ENCODE results near the gene ACER2. TPM values are rescaled to one million over a fixed set of nuclear protein-coding genes. Genes with fewer than 3 reads are reported as not detected.

ACER2 gene
- polyA plus RNA-seq, 1 donor (not counting 4 experiments of a cell fraction or from before 2014, with no cell fraction given): 4.2 TPM

DNA sequence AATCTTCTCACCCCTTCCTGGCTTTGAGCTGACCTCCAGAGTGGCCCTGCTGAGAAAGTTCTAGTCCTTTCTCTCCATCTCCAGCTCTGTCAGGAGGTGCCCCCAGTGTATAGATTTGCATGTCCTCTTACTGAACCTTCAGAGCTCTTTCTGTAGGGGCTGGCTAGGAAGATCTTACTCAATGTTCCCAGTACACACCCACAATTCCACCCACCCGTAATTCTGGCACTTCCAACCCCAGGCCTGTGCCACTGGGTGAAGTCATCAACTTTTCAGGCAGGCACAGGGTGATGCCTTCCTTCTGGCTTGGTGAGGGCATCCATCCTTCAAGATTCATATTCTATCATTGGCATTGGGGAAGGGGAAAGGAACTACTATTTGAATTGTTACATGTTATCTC, 75.9 kb downstream of the ACER2 start:
- no peak overlapping the region for H3K4me3 ChIP-seq (ENCODE audit: control insufficient read depth in 2 of 3, extremely low read depth in 1 of 3, insufficient read depth in 2 of 3, low read depth in 1 of 3, low read length in 3 of 3)
- H4K20me1 ChIP-seq (ENCODE audit: control insufficient read depth, extremely low read depth, insufficient read depth, low read length): no peaks in the 10 kb centered on the region
- TF ChIP-seq, protein P1, sequence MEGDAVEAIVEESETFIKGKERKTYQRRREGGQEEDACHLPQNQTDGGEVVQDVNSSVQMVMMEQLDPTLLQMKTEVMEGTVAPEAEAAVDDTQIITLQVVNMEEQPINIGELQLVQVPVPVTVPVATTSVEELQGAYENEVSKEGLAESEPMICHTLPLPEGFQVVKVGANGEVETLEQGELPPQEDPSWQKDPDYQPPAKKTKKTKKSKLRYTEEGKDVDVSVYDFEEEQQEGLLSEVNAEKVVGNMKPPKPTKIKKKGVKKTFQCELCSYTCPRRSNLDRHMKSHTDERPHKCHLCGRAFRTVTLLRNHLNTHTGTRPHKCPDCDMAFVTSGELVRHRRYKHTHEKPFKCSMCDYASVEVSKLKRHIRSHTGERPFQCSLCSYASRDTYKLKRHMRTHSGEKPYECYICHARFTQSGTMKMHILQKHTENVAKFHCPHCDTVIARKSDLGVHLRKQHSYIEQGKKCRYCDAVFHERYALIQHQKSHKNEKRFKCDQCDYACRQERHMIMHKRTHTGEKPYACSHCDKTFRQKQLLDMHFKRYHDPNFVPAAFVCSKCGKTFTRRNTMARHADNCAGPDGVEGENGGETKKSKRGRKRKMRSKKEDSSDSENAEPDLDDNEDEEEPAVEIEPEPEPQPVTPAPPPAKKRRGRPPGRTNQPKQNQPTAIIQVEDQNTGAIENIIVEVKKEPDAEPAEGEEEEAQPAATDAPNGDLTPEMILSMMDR (optimal IDR thresholded peaks at IDR 0.05 in 1 of 3, IDR thresholded peaks at IDR 0.05 in 1 of 3, conservative IDR thresholded peaks at IDR 0.05 in 1 of 3; ENCODE audit: extremely low read depth in 1 of 3, insufficient read depth in 2 of 3, low read length in 3 of 3): no peak
- TF ChIP-seq EZH2 (IDR thresholded peaks at IDR 0.05; ENCODE audit: low read length): no peak
- dilution Hi-C loops (cut with MboI; ENCODE audit: extremely low pct_ligation_motif_present, low sequenced_read_pairs): no loop called here
- no peaks in the 10 kb centered on the region for H3K9me3 ChIP-seq (ENCODE audit: control insufficient read depth, low read depth, low read length)
- no peak overlapping the region for H3K4me2 ChIP-seq (ENCODE audit: control insufficient read depth, extremely low read depth, insufficient read depth, low read depth, low read length)
- H3K9me1 ChIP-seq (ENCODE audit: control insufficient read depth, extremely low read depth, insufficient read depth, low read length): no peaks in the 10 kb centered on the region
- peaks cover 5% of the 10 kb centered on the region for H3K27me3 ChIP-seq (ENCODE audit: control insufficient read depth, extremely low read depth, insufficient read depth, low read length)
- H3K27ac ChIP-seq (ENCODE audit: control insufficient read depth, insufficient read depth, low read length): no peak overlapping the region
- H2AFZ ChIP-seq (ENCODE audit: control insufficient read depth, low read length): no peak overlapping the region
- no peak for FAIRE-seq
- no peak for DNase-seq (ENCODE audit: low read depth, low spot score)
- H3K9ac ChIP-seq (ENCODE audit: control insufficient read depth, extremely low read depth, insufficient read depth, low read length): no peak overlapping the region
- no peaks in the 10 kb centered on the region for H3K79me2 ChIP-seq (ENCODE audit: control insufficient read depth, insufficient read depth, low read length)
- H3K36me3 ChIP-seq (ENCODE audit: control insufficient read depth in 2 of 2, extremely low read depth in 1 of 2, insufficient read depth in 2 of 2, low read length in 2 of 2): no peaks in the 10 kb centered on the region
- no peaks in the 10 kb centered on the region for H3K4me1 ChIP-seq (ENCODE audit: control insufficient read depth, extremely low read depth, insufficient read depth, low read length)

DNA sequence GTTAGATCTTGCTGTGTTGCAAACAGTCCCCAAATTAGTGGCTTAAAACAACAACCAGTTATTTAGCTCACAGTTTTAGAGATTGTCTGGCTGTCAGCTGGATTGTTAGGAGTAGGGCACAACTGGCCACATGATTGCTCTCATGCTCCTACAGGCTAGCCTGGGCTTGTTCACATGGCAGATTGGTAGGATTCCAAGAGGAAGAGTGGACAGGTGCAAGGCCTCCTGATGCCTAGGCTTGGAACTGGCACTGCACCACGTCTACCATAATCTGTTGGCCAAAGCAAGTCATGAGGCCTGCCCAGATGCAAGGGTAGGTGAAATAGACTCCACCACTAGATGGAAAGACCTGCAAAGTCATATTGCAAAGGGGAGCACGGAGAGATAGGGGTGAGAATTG, 76.4 kb downstream of the ACER2 start:
- dilution Hi-C loops (cut with MboI; ENCODE audit: extremely low pct_ligation_motif_present, low sequenced_read_pairs): no loop called here
- DNase-seq (ENCODE audit: low read depth, low spot score) (no peak), FAIRE-seq (no peak)

More for the DNA sequence above, 76.4 kb downstream of the ACER2 start:
- Histone ChIP-seq H3K4me2 (ENCODE audit: control insufficient read depth, extremely low read depth, insufficient read depth, low read depth, low read length) (no peak overlapping the region), H3K9ac (ENCODE audit: control insufficient read depth, extremely low read depth, insufficient read depth, low read length) (no peak overlapping the region), H3K4me1 (ENCODE audit: control insufficient read depth, extremely low read depth, insufficient read depth, low read length) (no peaks in the 10 kb centered on the region), H4K20me1 (ENCODE audit: control insufficient read depth, extremely low read depth, insufficient read depth, low read length) (no peaks in the 10 kb centered on the region), H3K27me3 (ENCODE audit: control insufficient read depth, extremely low read depth, insufficient read depth, low read length) (peaks cover 5% of the 10 kb centered on the region), H3K27ac (ENCODE audit: control insufficient read depth, insufficient read depth, low read length) (no peak overlapping the region), H3K36me3 (ENCODE audit: control insufficient read depth in 2 of 2, extremely low read depth in 1 of 2, insufficient read depth in 2 of 2, low read length in 2 of 2) (no peaks in the 10 kb centered on the region), H3K9me3 (ENCODE audit: control insufficient read depth, low read depth, low read length) (no peaks in the 10 kb centered on the region), H3K9me1 (ENCODE audit: control insufficient read depth, extremely low read depth, insufficient read depth, low read length) (no peaks in the 10 kb centered on the region), H3K79me2 (ENCODE audit: control insufficient read depth, insufficient read depth, low read length) (no peaks in the 10 kb centered on the region), H2AFZ (ENCODE audit: control insufficient read depth, low read length) (no peak overlapping the region), H3K4me3 (ENCODE audit: control insufficient read depth in 2 of 3, extremely low read depth in 1 of 3, insufficient read depth in 2 of 3, low read depth in 1 of 3, low read length in 3 of 3) (no peak overlapping the region)
- no peak for TF ChIP-seq EZH2 (IDR thresholded peaks at IDR 0.05; ENCODE audit: low read length)
- TF ChIP-seq, protein P1 (optimal IDR thresholded peaks at IDR 0.05 in 1 of 3, IDR thresholded peaks at IDR 0.05 in 1 of 3, conservative IDR thresholded peaks at IDR 0.05 in 1 of 3; ENCODE audit: extremely low read depth in 1 of 3, insufficient read depth in 2 of 3, low read length in 3 of 3): no peak

All from keratinocyte (primary cell).